ENCODE data around the gene USP10. TPM values are rescaled to one million over a fixed set of nuclear protein-coding genes. Genes with fewer than 3 reads are reported as not detected.
A peak's percentile ranks its signal among the peaks of the same experiment; 100 is the strongest.

Gene USP10
- total and polyA plus RNA-seq, 2 donors (not counting 1 experiment from before 2014, with no cell fraction given) = 48.9 to 134 TPM

DNA sequence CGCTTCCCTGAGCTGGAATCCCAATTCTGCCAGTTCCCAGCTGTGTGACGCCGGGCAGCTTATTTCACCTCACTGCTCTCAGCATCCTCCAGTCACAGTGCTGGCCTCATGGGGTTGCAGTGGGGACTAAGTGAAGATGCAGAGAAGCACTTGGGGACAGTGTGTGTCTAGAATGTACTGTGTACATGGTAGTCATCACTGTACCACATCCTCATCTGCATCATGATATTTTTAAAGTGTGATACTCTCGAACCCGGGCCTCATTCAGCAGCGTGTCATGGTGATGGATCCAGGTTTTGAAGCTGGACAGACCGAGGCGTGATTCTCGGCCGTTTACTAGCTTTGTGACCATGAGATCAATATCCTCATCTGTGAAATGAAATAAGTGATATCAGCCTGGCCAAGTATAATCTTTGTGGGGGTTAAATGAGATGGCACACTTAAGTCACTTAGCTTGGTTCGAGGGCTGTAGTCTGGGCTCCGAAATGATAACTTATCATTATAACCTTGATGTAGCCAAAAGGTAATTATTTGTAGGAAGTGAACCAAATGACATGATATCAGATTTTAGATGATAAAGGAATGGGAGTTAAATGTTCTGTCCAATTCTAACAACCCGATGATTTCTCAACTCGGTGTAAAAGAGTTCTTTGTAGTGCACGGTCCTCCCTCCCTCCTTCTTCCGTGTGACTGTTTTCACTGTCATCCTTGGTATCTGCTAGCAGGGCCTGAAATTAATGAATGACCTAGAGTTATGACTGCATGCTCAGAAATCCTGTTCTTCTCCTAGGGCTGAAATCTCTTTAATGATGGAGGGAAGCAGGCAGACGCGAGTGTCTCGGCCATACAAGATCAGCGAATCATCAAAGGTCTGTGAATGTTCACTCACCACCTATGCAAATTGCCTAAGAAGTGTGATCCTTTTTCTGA is 49.5 kb upstream of the USP10 start:
- peaks cover 22 to 27% of the 10 kb centered on the region in 2 donors for H3K4me1 ChIP-seq (ENCODE audit: control insufficient read depth in 2 of 2, insufficient read depth in 2 of 2, low read length in 2 of 2)
- intact Hi-C loops (cut with micrococcal nuclease) = no loop called here
- H3K27ac ChIP-seq (ENCODE audit: low read length in 2 of 2) = peak overlapping the region in 1 of 2 donors; percentile 23

More for the DNA sequence above, 49.5 kb upstream of the USP10 start:
- Histone ChIP-seq H3K4me2 (replicated peaks; ENCODE audit: low read depth, low read length, poor library complexity, severe bottlenecking) (peak overlapping the region; percentile 94), H3K9ac (ENCODE audit: low read length) (no peak overlapping the region), H2AFZ (ENCODE audit: insufficient read depth, low read depth, low read length, poor library complexity, severe bottlenecking) (no peak overlapping the region), H3K27me3 (replicated peaks in 1 of 4; ENCODE audit: control extremely low read depth in 1 of 4, control insufficient read depth in 3 of 4, insufficient read depth in 4 of 4, low read length in 3 of 4) (no peaks in the 10 kb centered on the region), H3K36me3 (replicated peaks in 1 of 2; ENCODE audit: control extremely low read depth in 1 of 2, control insufficient read depth in 1 of 2, extremely low read depth in 1 of 2, insufficient read depth in 2 of 2, low read length in 1 of 2) (peaks cover 9 to 35% of the 10 kb centered on the region in 2 experiments), H3K9me3 (ENCODE audit: control extremely low read depth in 1 of 3, control insufficient read depth in 2 of 3, insufficient read depth in 1 of 3, low read length in 2 of 3) (no peaks in the 10 kb centered on the region), H3K79me2 (ENCODE audit: control insufficient read depth, insufficient read depth, low read length) (peaks cover 73% of the 10 kb centered on the region), H4K20me1 (ENCODE audit: control insufficient read depth, insufficient read depth, low read length, poor library complexity, severe bottlenecking) (peaks cover 39% of the 10 kb centered on the region), H3K4me3 (ENCODE audit: control extremely low read depth in 1 of 5, extremely low read depth in 1 of 5, insufficient read depth in 1 of 5, low read depth in 2 of 5, low read length in 4 of 5) (no peak overlapping the region)
- H3K9me3 Mint-ChIP-seq (ENCODE audit: insufficient read depth) = no peaks in the 10 kb centered on the region
- DNase-seq = no peak
- POLR2A ChIA-PET = no interaction called here
- H3K27ac Mint-ChIP-seq = peak overlapping the region; percentile 69
- ATAC-seq (ENCODE audit: low read depth) = no peak
- TF ChIP-seq EZH2 (IDR thresholded peaks at IDR 0.05; ENCODE audit: borderline replicate concordance, insufficient read depth, low read depth, low read length, poor library complexity, severe bottlenecking) = no peak
- TF ChIP-seq, protein P1, sequence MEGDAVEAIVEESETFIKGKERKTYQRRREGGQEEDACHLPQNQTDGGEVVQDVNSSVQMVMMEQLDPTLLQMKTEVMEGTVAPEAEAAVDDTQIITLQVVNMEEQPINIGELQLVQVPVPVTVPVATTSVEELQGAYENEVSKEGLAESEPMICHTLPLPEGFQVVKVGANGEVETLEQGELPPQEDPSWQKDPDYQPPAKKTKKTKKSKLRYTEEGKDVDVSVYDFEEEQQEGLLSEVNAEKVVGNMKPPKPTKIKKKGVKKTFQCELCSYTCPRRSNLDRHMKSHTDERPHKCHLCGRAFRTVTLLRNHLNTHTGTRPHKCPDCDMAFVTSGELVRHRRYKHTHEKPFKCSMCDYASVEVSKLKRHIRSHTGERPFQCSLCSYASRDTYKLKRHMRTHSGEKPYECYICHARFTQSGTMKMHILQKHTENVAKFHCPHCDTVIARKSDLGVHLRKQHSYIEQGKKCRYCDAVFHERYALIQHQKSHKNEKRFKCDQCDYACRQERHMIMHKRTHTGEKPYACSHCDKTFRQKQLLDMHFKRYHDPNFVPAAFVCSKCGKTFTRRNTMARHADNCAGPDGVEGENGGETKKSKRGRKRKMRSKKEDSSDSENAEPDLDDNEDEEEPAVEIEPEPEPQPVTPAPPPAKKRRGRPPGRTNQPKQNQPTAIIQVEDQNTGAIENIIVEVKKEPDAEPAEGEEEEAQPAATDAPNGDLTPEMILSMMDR (IDR thresholded peaks at IDR 0.05) = no peak
- peak overlapping the region; percentile 83 for H3K4me3 Mint-ChIP-seq
- 97% methylated on average over 9 of the region's 20 CpGs for WGBS (ENCODE audit: insufficient coverage)
- CTCF ChIA-PET = interaction anchor here (0.6 to 8.5 kb wide), 4 partner anchors 12 to 122 kb away, joined by 3 to 36 read pairs (median 4); no protein-coding TSS in a partner anchor
- no peaks in the 10 kb centered on the region for H3K27me3 Mint-ChIP-seq
- peaks cover 39% of the 10 kb centered on the region for H3K4me1 Mint-ChIP-seq

Data from B cell (primary cell).